GM08714 (cell line): ENCODE measurements around the gene SKAP2.
"Not testable (repeated sequence)": the region's sequence is repeated elsewhere in the genome, so short reads cannot be mapped to it uniquely, and the experiment has no call there.

Experiments
- H3K4me3 ChIP-seq: fragments of 200-500 bp; sonication (Bioruptor generic); 2 replicates; pipeline ENCODE4 v1.5.1; 2014; ENCODE audit warnings: mild to moderate bottlenecking, low read length, inconsistent platforms
- ZNF274 ChIP-seq: IDR thresholded peaks from 2 replicates; pipeline ENCODE4 v1.6.1; 2012; ENCODE audit warnings: mild to moderate bottlenecking, low read depth, low read length

Gene SKAP2

DNA sequence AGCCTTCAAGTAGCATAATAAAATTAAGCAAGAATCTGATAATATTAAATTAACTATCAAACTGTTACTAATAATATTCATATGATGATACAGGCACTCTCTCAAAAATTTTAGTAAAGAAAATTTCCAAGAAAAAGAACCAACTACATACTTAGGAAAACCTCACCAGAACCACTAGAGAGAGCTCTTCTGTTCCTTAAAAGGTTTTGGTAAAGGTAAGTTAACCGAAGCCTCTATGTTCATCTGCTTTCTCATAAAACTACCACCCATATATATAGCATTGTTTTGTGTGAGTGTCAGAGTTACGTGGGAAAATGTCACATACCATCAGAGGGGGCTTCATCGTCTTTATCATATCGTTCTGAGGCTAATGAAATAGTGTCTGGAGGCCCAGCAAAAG, 20.7 kb downstream of the SKAP2 start:
- TF ChIP-seq ZNF274: no peak
- H3K4me3 ChIP-seq: no peak overlapping the region

DNA sequence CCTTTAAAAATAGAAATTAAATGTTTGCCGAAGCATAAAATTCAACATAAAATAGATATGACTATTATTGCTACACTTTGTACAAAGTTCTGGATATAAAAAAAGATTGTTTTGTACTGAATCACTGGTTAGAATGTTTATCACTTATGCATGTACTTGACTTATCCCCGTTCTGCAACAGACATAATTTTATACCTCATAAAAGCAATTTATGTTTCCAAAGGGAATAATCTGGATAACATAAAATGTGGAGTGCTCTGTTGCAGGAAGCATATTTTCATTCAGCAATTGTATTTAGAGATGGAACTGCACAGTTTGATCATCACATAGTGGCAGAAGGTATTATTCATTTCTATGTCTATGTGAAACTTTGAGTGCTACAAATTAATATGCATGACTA, 21.5 kb downstream of the SKAP2 start:
- no peak for TF ChIP-seq ZNF274
- H3K4me3 ChIP-seq: no peak overlapping the region

DNA sequence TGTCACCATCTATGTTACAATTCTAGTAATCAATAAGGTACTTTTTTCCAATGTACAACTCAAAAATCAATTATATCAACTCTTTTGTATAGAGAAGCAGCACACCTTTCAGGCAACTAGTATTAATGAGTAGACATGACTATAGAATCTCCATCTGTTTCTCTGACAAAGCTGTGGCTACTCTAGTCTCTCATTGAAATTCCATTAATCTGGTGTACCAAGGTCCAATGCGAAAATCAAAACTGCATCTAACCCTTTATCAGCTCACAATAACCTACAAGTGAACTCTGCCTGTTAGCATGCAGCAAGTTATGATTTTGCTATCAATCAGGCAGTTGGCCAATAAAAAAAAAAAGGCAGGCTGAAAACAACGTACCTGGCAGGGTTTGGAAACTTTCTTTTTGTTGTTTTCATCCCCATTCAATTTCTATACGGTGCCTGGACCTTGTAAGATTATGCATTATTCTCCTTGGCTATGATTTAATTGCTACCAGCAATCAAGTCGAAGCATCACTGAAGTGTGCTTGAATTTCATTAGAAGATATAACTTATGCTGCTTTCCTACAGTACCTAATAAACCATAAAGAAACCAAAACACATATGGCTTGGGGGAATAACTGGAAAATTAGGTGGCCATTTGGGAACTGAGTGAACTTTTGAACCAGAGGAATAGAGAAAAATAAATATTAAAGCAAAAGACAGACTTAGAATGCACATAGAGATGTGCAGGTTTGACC, 23.2 kb downstream of the SKAP2 start:
- no peak for TF ChIP-seq ZNF274
- no peak overlapping the region for H3K4me3 ChIP-seq

DNA sequence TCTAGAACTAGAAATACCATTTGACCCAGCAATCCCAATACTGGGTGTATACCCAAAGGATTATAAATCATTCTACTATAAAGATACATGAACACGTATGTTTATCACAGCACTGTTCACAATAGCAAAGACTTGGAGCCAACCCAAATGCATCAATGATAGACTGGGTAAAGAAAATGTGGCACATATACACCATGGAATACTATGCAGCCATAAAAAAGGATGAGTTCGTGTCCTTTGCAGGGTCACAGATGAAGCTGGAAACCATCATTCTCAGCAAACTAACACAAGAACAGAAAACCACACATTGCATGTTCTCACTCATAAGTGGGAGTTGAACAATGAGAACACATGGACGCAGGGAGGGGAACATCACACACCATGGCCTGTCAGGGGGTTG, 27.6 kb downstream of the SKAP2 start:
- H3K4me3 ChIP-seq: not testable (repeated sequence)

DNA sequence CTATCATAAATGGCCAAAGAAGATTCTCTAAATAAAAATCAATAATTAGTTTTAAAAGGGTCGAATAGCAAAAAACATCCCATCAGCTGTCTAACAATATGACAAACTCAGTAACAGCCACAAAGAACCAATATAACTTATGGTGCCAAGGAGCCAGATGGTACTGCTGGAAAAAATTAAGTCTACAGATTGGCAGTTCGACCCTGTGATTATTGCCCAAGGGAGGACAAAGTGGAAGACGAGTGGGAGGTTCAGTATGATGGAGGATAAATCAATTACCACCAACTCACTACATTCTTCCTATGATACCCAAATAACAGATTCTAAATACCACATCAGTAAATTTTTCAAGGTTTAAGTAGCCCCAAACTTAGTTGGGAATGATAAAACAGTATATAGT, 49.0 kb downstream of the SKAP2 start:
- H3K4me3 ChIP-seq: no peak overlapping the region
- no peak for TF ChIP-seq ZNF274

DNA sequence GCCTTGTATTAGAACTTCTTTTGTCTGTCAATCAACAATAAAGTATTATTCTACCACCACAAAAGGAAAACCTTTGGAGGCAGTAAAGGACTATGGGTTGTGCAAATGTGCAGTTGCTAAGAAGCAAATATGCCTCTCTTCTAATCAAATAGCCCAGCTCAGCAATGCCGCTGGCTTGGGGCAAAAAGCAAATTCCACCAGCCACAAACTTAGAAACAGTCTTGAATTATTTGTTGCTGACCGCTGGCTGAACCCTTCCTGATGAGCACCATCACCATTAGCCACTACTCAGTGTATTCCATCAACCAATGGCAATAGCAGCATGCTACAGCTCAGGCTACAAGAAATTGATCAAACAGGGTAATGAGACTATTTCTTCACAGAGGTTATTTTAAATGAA, 51.0 kb downstream of the SKAP2 start:
- H3K4me3 ChIP-seq: no peak overlapping the region
- TF ChIP-seq ZNF274: no peak

DNA sequence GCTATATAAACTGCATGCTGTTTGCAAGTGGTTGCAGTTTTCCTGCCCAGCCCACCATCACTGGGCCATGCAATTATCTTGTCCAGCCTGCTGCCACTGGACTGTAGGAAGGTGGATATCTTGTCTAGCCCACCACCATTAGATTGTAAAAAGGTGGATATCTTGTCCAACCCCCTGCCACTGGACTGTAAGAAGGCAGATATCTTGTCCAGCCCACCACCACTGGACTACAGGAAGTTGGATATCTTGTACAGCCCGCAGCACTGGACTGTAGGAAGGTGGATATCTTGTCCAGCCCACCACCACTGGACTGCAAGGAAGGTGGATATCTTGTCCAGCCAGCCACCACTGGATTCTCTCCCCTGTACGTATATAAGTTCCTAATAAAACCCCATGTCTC, 69.8 kb downstream of the SKAP2 start:
- no peak overlapping the region for H3K4me3 ChIP-seq
- TF ChIP-seq ZNF274: no peak

DNA sequence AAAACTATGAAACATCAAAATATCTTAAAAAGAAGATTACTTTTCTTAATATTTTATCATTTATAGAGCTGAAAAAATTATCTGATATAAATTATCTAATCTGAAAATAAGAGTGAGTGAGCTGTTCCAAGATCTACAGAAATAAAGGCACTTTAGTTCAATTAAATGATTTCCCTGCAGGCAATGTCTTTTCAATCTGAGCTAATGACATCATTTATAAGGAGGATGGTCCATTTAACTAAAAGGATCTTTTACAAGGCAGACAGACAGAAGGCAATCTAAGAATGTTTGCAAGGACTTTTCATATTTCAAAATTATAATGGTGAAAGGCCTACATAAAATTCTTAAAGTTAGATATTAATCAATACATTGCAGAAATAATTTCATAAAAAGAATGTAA, 71.8 kb downstream of the SKAP2 start:
- no peak overlapping the region for H3K4me3 ChIP-seq
- no peak for TF ChIP-seq ZNF274

DNA sequence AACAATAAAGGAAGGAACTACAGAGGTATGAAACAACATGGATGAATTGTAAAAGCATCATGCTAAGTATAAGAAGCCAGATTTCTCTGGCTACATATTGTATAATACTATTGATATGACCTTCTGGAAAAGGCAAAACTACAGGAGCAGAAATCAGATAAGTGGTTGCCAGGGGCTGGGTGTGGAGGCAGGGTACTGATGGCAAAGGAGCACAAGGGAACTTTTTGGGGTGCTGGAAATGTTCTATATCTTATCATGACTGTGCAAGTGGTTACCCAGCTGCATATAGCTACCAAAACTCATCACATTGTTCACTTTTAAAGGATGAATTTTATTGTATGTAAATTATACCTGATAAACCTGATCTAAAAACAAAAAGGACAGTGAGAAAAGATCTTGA, 72.4 kb downstream of the SKAP2 start:
- TF ChIP-seq ZNF274: no peak
- H3K4me3 ChIP-seq: no peak overlapping the region

DNA sequence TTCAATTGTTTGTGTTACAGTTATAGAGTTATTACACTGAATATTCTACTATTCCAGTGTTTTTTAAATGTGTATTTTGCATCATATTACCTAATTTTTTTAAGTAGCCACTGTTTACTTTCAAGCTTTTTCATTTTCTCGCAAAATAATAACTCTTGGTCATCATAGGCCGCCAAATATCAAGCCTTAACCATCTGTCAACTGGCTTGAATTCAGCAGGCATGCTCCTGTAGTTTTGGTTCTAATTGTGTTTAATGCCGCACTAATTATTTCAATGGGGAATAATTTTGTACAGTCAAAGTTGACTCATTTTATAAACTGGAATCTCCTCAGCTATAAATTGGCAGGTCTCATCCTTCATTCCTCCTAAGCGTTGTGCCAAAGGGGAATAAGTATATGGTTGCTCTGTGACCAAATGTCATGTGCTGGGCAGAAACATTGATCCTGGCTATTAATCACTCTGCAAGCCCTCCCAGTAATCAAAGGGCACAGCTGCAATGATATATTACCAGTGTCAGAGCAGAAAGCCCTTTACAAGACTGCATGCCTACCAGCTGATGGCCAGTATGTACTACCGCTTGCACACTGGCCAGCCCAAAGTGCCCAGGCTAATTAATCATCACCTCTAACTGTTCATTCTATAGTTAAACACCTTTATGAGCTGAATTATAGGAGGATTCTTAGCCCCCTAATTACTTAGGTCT, 74.8 kb downstream of the SKAP2 start:
- no peak for TF ChIP-seq ZNF274
- H3K4me3 ChIP-seq: no peak overlapping the region

DNA sequence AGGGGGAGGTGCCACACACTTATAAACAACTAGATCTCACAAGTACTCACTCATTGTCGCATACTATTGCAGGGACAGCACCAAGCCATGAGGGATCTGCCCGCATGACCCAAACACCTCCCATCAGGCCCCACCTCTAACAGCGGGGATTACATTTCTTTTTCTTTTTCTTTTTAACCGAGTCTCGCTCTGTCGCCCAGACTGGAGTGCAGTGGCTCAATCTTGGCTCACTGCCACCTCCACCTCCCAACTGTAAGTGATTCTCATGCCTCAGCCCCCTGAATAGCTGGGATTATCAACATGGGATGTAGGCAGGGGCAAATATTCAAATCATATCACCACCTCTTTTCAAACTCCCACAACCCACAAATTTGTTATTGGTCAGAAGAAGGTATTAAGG, 76.7 kb downstream of the SKAP2 start:
- no peak for TF ChIP-seq ZNF274
- no peak overlapping the region for H3K4me3 ChIP-seq

DNA sequence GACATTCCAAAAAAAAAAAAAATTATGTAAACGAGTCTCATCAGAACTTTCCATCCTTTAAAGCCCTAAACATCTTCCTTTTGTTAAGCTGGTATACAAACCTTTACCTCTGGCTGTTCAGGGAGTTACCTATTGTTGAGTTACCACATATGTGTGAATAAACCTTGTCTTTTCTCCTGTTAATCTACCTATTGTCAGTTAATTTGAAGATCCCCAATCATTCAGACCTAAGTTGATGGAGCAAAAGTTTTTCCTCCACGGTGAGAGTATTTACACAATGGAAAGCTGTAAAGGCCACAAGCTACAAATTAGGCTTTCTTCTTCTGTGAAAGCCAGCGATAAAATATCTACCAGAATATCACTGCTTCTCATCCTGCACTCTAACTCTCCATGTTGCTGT, 80.3 kb downstream of the SKAP2 start:
- TF ChIP-seq ZNF274: no peak
- no peak overlapping the region for H3K4me3 ChIP-seq

DNA sequence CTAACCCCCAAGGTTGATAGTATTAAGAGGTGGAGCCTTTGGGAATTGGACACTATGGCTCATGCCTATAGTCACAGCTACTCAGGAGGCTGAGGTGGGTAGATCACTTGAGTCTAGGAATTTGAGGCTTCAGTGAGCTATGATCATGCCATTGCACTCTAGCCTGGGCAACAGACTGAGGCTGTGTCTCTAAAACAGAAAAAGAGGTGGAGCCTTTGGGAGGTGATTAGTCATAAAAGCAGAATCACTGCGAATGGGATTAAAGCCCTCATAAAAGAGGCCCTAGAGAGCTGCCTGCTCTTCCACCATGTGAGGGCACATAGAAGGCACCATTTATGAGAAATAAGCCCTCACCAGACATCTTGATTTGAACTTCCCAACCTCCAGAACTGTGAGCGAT, 81.9 kb downstream of the SKAP2 start:
- no peak overlapping the region for H3K4me3 ChIP-seq
- no peak for TF ChIP-seq ZNF274

DNA sequence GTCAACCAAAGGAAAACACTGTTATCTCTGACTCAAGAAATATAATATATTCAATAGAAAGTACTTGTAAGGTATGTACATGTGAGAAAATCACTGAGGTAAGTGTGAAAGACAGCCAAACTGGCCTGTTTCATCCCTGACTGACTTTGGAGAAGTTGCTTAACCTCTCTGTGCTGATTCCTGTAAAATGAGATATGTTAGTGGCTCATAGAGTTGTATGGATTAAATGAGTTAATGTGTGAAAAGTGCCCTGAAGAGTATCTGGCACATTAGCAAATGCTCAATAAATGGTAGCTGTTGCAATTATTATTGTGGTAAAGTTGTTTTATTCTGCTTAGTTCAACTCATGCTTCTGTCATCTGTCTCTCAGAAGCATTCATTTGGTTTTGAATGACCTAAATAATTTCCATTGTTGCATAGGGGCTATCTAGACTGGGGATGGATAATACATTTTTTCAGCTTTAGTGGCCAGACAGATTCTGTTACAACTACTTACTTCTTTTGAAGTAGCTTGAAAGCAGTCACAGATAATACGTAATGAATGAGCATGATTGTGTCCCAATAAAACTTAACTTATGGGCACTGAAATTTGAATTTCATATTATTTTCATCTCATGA, 84.3 kb downstream of the SKAP2 start:
- no peak for TF ChIP-seq ZNF274
- no peak overlapping the region for H3K4me3 ChIP-seq

DNA sequence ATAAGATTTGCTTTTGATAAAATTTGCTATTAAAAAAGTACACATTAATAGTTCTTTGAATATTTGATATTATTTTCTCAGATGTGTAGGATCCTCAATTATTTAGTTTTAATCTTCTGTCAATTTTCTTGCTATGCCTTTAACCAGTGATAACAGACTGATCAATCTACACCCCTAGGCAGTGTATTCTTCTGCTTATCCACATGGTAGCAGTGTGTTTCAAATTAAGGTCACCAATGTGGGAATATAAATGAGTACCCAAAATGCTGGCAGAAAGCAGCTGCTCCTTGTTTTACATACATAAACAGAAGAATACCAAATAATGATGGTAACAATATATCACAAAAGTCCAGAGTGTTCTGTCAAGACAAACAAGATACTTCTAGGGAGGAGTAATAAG, 87.0 kb downstream of the SKAP2 start:
- TF ChIP-seq ZNF274: no peak

More for the DNA sequence above, 87.0 kb downstream of the SKAP2 start:
- H3K4me3 ChIP-seq: no peak overlapping the region
